Measurements from ENCODE around the gene TRIO.
A peak's percentile ranks its signal among the peaks of the same experiment; 100 is the strongest.

Gene TRIO

GRCh38 chr5:14109771-14110170 is 33.4 kb upstream of the TRIO start:
- peaks cover 24% of the 10 kb centered on the region for H3K4me1 ChIP-seq (ENCODE audit: insufficient read depth, low read length)
- H3K9me3 ChIP-seq (ENCODE audit: insufficient read depth, low read depth, low read length): no peaks in the 10 kb centered on the region
- no peak overlapping the region for H3K4me3 ChIP-seq (ENCODE audit: low read length)
- WGBS: 92% methylated on average over 5 of the region's 7 CpGs
- H3K27me3 ChIP-seq (ENCODE audit: insufficient read depth, low read length): no peaks in the 10 kb centered on the region
- H3K36me3 ChIP-seq (ENCODE audit: insufficient read depth, low read length): no peaks in the 10 kb centered on the region
- H3K9ac ChIP-seq (ENCODE audit: low read depth, low read length): no peak overlapping the region
- no peak overlapping the region for H3K27ac ChIP-seq (ENCODE audit: low read depth, low read length)

GRCh38 chr5:14110196-14110595 is 32.9 kb upstream of the TRIO start:
- WGBS: 81% methylated on average over 3 of the region's 4 CpGs
- no peak overlapping the region for H3K9ac ChIP-seq (ENCODE audit: low read depth, low read length)
- no peaks in the 10 kb centered on the region for H3K36me3 ChIP-seq (ENCODE audit: insufficient read depth, low read length)
- H3K27me3 ChIP-seq (ENCODE audit: insufficient read depth, low read length): no peaks in the 10 kb centered on the region
- no peak overlapping the region for H3K4me3 ChIP-seq (ENCODE audit: low read length)
- H3K9me3 ChIP-seq (ENCODE audit: insufficient read depth, low read depth, low read length): no peaks in the 10 kb centered on the region
- peaks cover 29% of the 10 kb centered on the region for H3K4me1 ChIP-seq (ENCODE audit: insufficient read depth, low read length)
- H3K27ac ChIP-seq (ENCODE audit: low read depth, low read length): no peak overlapping the region

GRCh38 chr5:14110680-14111079 is 32.5 kb upstream of the TRIO start:
- Histone ChIP-seq H3K27ac (ENCODE audit: low read depth, low read length) (no peak overlapping the region), H3K4me3 (ENCODE audit: low read length) (no peak overlapping the region), H3K4me1 (ENCODE audit: insufficient read depth, low read length) (peaks cover 33% of the 10 kb centered on the region), H3K9ac (ENCODE audit: low read depth, low read length) (no peak overlapping the region), H3K27me3 (ENCODE audit: insufficient read depth, low read length) (no peaks in the 10 kb centered on the region), H3K36me3 (ENCODE audit: insufficient read depth, low read length) (no peaks in the 10 kb centered on the region), H3K9me3 (ENCODE audit: insufficient read depth, low read depth, low read length) (no peaks in the 10 kb centered on the region)
- 98% methylated on average over 4 of the region's 4 CpGs for WGBS

GRCh38 chr5:14112998-14113652 is 30.0 kb upstream of the TRIO start:
- 78% methylated on average over 5 of the region's 5 CpGs for WGBS
- Histone ChIP-seq H3K36me3 (ENCODE audit: insufficient read depth, low read length) (no peaks in the 10 kb centered on the region), H3K9ac (ENCODE audit: low read depth, low read length) (no peak overlapping the region), H3K9me3 (ENCODE audit: insufficient read depth, low read depth, low read length) (no peaks in the 10 kb centered on the region), H3K27me3 (ENCODE audit: insufficient read depth, low read length) (no peaks in the 10 kb centered on the region), H3K4me3 (ENCODE audit: low read length) (no peak overlapping the region), H3K4me1 (ENCODE audit: insufficient read depth, low read length) (peaks cover 26% of the 10 kb centered on the region), H3K27ac (ENCODE audit: low read depth, low read length) (no peak overlapping the region)

DNA sequence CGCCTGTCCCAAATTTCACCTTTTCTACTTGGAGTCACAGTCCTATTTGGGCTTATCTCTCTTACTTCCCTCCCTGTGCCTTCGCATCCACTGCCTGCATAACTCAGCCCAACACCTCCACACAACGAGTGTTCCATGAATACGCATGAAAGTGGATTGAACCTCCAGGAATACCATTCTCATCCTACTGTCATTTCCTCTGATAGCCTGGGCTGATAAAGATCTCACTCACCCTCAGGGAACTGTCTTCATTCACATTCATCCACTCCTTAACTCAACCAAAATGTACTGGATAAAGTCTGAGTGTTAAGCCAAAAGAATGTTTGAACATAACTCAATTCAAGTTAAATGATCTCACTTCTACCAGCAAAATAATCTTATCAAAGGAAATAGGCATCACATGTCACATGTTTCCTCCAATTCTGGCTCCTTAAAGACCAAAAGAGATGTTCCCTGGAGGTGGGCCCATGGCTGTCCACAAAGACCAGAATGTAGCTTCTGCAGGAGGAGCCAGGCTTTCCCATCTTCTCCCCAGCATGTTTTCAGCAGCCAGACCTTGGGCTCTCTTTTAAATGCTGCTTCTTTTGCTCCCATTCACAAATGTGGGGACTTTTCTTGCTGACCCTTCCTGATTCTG is 28.4 kb upstream of the TRIO start:
- Histone ChIP-seq H3K27me3 (ENCODE audit: insufficient read depth, low read length) (no peaks in the 10 kb centered on the region), H3K4me3 (ENCODE audit: low read length) (no peak overlapping the region), H3K27ac (ENCODE audit: low read depth, low read length) (no peak overlapping the region; the same call in 1 of the 2 replicates), H3K9me3 (ENCODE audit: insufficient read depth, low read depth, low read length) (no peaks in the 10 kb centered on the region), H3K36me3 (ENCODE audit: insufficient read depth, low read length) (no peaks in the 10 kb centered on the region), H3K9ac (ENCODE audit: low read depth, low read length) (no peak overlapping the region), H3K4me1 (ENCODE audit: insufficient read depth, low read length) (peaks cover 30% of the 10 kb centered on the region)
- 70% methylated on average over 4 of the region's 4 CpGs for WGBS

- Histone ChIP-seq H3K9me3 (ENCODE audit: insufficient read depth, low read depth, low read length) (no peaks in the 10 kb centered on the region), H3K4me3 (ENCODE audit: low read length) (no peak overlapping the region), H3K27ac (ENCODE audit: low read depth, low read length) (peak overlapping the region; percentile 12; the same call in 1 of the 2 replicates), H3K27me3 (ENCODE audit: insufficient read depth, low read length) (no peaks in the 10 kb centered on the region), H3K4me1 (ENCODE audit: insufficient read depth, low read length) (peaks cover 25% of the 10 kb centered on the region), H3K9ac (ENCODE audit: low read depth, low read length) (no peak overlapping the region), H3K36me3 (ENCODE audit: insufficient read depth, low read length) (no peaks in the 10 kb centered on the region)
- WGBS: 77% methylated on average over 7 of the region's 7 CpGs
Observed at GRCh38 chr5:14115323-14115895, 27.7 kb upstream of the TRIO start.

GRCh38 chr5:14118551-14119320 is 24.4 kb upstream of the TRIO start:
- Histone ChIP-seq H3K36me3 (ENCODE audit: insufficient read depth, low read length) (no peaks in the 10 kb centered on the region), H3K4me3 (ENCODE audit: low read length) (no peak overlapping the region), H3K4me1 (ENCODE audit: insufficient read depth, low read length) (peaks cover 25% of the 10 kb centered on the region), H3K27ac (ENCODE audit: low read depth, low read length) (no peak overlapping the region), H3K9ac (ENCODE audit: low read depth, low read length) (0 out of 2 replicates have a peak overlapping the region, but pooled peaks have one; percentile 5), H3K9me3 (ENCODE audit: insufficient read depth, low read depth, low read length) (no peaks in the 10 kb centered on the region), H3K27me3 (ENCODE audit: insufficient read depth, low read length) (no peaks in the 10 kb centered on the region)
- WGBS: 55% methylated on average over 15 of the region's 15 CpGs

DNA sequence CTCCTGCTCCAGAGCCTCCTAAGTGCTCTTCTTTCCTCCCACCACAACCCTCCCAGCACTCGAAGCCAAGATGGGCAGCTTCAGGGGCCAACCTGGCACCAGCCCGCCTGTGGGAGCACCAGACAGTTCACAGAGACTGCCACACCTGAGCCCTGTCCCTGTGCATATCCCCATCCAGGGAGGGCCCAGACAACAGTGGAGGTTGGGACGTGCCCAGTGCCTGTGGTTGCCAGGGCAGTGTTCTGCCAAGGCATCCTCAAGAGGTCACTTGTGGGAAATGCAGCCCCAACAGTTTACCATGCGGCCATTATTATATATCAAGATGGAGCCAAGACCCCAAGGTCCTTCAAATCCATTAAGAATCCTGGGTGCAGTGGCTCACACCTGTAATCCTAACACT is 23.0 kb upstream of the TRIO start:
- Histone ChIP-seq H3K4me3 (ENCODE audit: low read length) (no peak overlapping the region), H3K36me3 (ENCODE audit: insufficient read depth, low read length) (no peaks in the 10 kb centered on the region), H3K4me1 (ENCODE audit: insufficient read depth, low read length) (peaks cover 16% of the 10 kb centered on the region), H3K27ac (ENCODE audit: low read depth, low read length) (no peak overlapping the region), H3K27me3 (ENCODE audit: insufficient read depth, low read length) (no peaks in the 10 kb centered on the region), H3K9ac (ENCODE audit: low read depth, low read length) (no peak overlapping the region), H3K9me3 (ENCODE audit: insufficient read depth, low read depth, low read length) (no peaks in the 10 kb centered on the region)
- 90% methylated on average over 4 of the region's 4 CpGs for WGBS

GRCh38 chr5:14121552-14121951 is 21.6 kb upstream of the TRIO start:
- Histone ChIP-seq H3K36me3 (ENCODE audit: insufficient read depth, low read length) (no peaks in the 10 kb centered on the region), H3K4me3 (ENCODE audit: low read length) (no peak overlapping the region), H3K4me1 (ENCODE audit: insufficient read depth, low read length) (peaks cover 9% of the 10 kb centered on the region), H3K27ac (ENCODE audit: low read depth, low read length) (no peak overlapping the region), H3K27me3 (ENCODE audit: insufficient read depth, low read length) (no peaks in the 10 kb centered on the region), H3K9ac (ENCODE audit: low read depth, low read length) (no peak overlapping the region), H3K9me3 (ENCODE audit: insufficient read depth, low read depth, low read length) (no peaks in the 10 kb centered on the region)
- WGBS: 96% methylated on average over 1 of the region's 1 CpG

- Histone ChIP-seq H3K9me3 (ENCODE audit: insufficient read depth, low read depth, low read length) (no peaks in the 10 kb centered on the region), H3K27me3 (ENCODE audit: insufficient read depth, low read length) (no peaks in the 10 kb centered on the region), H3K27ac (ENCODE audit: low read depth, low read length) (no peak overlapping the region), H3K9ac (ENCODE audit: low read depth, low read length) (no peak overlapping the region), H3K4me3 (ENCODE audit: low read length) (no peak overlapping the region), H3K36me3 (ENCODE audit: insufficient read depth, low read length) (no peaks in the 10 kb centered on the region), H3K4me1 (ENCODE audit: insufficient read depth, low read length) (peaks cover 9% of the 10 kb centered on the region)
- WGBS: 97% methylated on average over 4 of the region's 4 CpGs
Observed at GRCh38 chr5:14122089-14122488, 21.1 kb upstream of the TRIO start.

- no peak overlapping the region for H3K27ac ChIP-seq (ENCODE audit: low read depth, low read length)
- H3K4me1 ChIP-seq (ENCODE audit: insufficient read depth, low read length): peaks cover 6% of the 10 kb centered on the region
- 95% methylated on average over 4 of the region's 4 CpGs for WGBS
- H3K27me3 ChIP-seq (ENCODE audit: insufficient read depth, low read length): no peaks in the 10 kb centered on the region
- H3K4me3 ChIP-seq (ENCODE audit: low read length): no peak overlapping the region
- H3K9me3 ChIP-seq (ENCODE audit: insufficient read depth, low read depth, low read length): no peaks in the 10 kb centered on the region
- no peaks in the 10 kb centered on the region for H3K36me3 ChIP-seq (ENCODE audit: insufficient read depth, low read length)
- H3K9ac ChIP-seq (ENCODE audit: low read depth, low read length): no peak overlapping the region
Observed at GRCh38 chr5:14123551-14123950, 19.6 kb upstream of the TRIO start.
